Stimulated activated CD4-positive, alpha-beta T cell treated with anti-CD3 and anti-CD28 coated beads, Interleukin-4, amount 100 ng/mL, for 4 hours (primary cell): Measurements from ENCODE around the gene FSHR.

Experiments used
- DNase-seq, 2 experiments: peaks; one replicate each; pipeline ENCODE4 v3.0.0-alpha.2; 2020

FSHR gene

GRCh38 chr2:49111456-49111855 lies 42.9 kb downstream of the FSHR start:
- DNase-seq = no peak

GRCh38 chr2:49111006-49111405 lies 43.3 kb downstream of the FSHR start:
- no peak for DNase-seq

GRCh38 chr2:49110571-49110970 lies 43.7 kb downstream of the FSHR start:
- no peak for DNase-seq

- no peak for DNase-seq
Observed at GRCh38 chr2:49108851-49109250, 45.5 kb downstream of the FSHR start.

GRCh38 chr2:49108436-49108835 lies 45.9 kb downstream of the FSHR start:
- no peak for DNase-seq

- no peak for DNase-seq
Observed at GRCh38 chr2:49105506-49105905, 48.8 kb downstream of the FSHR start.

GRCh38 chr2:49102146-49102545 lies 52.2 kb downstream of the FSHR start:
- no peak for DNase-seq

GRCh38 chr2:49080681-49081080 lies 73.6 kb downstream of the FSHR start:
- DNase-seq = no peak

GRCh38 chr2:49070716-49071115 lies 83.6 kb downstream of the FSHR start:
- no peak for DNase-seq

GRCh38 chr2:49069829-49070228 lies 84.5 kb downstream of the FSHR start:
- DNase-seq = no peak

GRCh38 chr2:49068613-49069012 lies 85.7 kb downstream of the FSHR start:
- DNase-seq = no peak

- DNase-seq = no peak
Observed at GRCh38 chr2:49067971-49068370, 86.3 kb downstream of the FSHR start.

- DNase-seq = no peak
Observed at GRCh38 chr2:49053156-49053555, 101.2 kb downstream of the FSHR start.

- no peak for DNase-seq
Observed at GRCh38 chr2:49050265-49050664, 104.0 kb downstream of the FSHR start.

GRCh38 chr2:49049161-49049560 lies 105.2 kb downstream of the FSHR start:
- no peak for DNase-seq

- DNase-seq = no peak
Observed at GRCh38 chr2:49045083-49045482, 109.2 kb downstream of the FSHR start.

- no peak for DNase-seq
Observed at GRCh38 chr2:49044350-49045079, 109.8 kb downstream of the FSHR start.

GRCh38 chr2:49043405-49043982 lies 110.8 kb downstream of the FSHR start:
- DNase-seq = no peak

- DNase-seq = no peak
Observed at GRCh38 chr2:49042488-49042887, 111.8 kb downstream of the FSHR start.

- no peak for DNase-seq
Observed at GRCh38 chr2:49041061-49041460, 113.3 kb downstream of the FSHR start.

- no peak for DNase-seq
Observed at GRCh38 chr2:49037197-49037596, 117.1 kb downstream of the FSHR start.

GRCh38 chr2:49035481-49035880 lies 118.8 kb downstream of the FSHR start:
- no peak for DNase-seq

- no peak for DNase-seq
Observed at GRCh38 chr2:49033394-49034185, 120.7 kb downstream of the FSHR start.

GRCh38 chr2:49032936-49033335 lies 121.4 kb downstream of the FSHR start:
- no peak for DNase-seq
